Right ventricle myocardium superior (tissue), 1 donor: ENCODE data around the gene CHST3. TPM values are rescaled to one million over a fixed set of nuclear protein-coding genes. Genes with fewer than 3 reads are reported as not detected.

Experiments used
- ATAC-seq: fragments of 200-7000 bp; cut with Tn5 transposase; one replicate; pipeline ENCODE4 v1.9.1; 2020; ENCODE audit warnings: mild to moderate bottlenecking; ENCODE audit not compliant: poor library complexity
- DNase-seq: peaks from one replicate; pipeline ENCODE4 v3.0.0-alpha.2; 2020
- intact Hi-C: fragments of 100-400 bp; cut with DNase I; formaldehyde crosslinking; loops from one replicate; pipeline ENCODE4 v1.11.2; 2022
- total RNA-seq: library from RNA; stranded (reverse); fragmentation: NEBNext Ultra II Directional; extraction: Animal tissue kit (Norgen Biotek cat#: 25700); gene quantifications from one replicate; pipeline ENCODE4 v1.2.1, GENCODE V29; 2021
- donor health status: DM: no; HTN: yes; CAD: no; lungs with severe emphysema.

Gene CHST3
- total RNA-seq, 1 donor from 2014 or later, result 15.4 TPM

DNA sequence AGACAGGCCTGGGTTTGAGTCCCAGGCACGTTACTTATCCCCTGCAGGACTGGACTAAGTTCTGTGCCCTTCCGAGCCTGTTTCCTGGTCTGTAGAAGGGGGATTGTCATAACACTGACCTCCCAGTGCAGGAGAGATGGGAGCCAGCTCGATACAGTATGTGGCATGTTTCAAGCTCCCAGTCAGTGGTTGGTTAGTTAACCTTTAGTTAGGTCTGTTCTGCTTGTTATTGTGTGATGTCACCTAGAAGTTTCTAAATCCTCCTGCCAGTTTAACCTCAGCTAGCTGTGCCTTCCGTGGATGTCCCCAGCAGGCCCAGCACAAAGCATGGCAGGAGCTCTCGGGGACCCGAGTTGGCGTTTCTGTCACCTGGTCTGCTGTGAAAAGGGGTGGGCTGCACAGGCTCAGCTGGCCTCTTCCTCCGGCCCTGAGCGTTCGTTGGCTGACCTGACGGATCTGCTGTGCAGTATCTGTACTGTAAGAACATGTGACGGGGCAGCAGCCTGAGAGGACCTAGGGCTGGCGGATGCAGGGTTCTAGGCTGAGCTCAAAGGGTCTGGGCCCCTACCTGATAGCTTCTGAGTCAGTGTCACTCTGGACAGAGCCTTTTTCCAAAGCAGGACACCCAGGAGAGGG lies 71.2 kb downstream of the CHST3 start:
- DNase-seq (no peak), ATAC-seq (peak; percentile 40)
- intact Hi-C loops, result no loop called here

DNA sequence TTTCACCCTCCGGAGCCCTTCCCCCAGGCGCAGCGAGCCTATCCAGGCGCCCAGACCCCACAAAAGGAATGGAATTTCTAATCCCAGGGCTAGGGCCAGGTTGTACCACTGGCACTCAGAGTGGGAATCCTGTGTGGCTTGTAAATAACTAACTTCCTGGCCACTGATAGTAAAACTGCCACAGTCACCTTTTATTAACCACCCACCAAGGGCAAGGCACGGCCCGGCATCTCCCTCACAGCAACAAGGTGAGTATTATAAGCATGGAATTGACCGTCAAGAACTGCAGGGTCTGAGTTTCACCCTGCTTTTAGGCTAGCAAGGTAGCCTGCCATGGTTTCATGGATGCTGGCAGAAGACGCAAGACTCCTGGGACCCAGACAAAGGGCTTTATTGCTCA lies 73.1 kb downstream of the CHST3 start:
- ATAC-seq, result no peak
- no peak for DNase-seq
- intact Hi-C loops, result no loop called here

DNA sequence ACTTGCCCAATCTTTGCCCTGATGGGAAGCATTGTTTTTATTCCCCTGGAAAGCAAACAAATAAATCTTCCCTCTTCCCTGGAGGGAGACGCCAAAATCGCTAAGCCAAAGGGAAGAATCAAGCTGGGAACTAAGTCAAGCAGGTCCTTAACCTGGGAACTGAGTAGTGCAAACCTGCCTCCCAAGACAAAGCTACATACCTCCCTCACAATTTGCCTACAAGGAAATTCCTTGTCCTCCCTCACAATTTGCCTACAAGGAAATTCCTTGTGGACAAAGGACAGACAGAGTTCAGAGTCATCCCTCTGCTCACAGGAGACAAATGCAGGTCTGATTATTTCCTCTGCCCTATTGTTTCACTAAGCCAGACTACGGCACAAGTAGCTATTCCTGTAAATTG lies 73.6 kb downstream of the CHST3 start:
- ATAC-seq, result no peak
- DNase-seq, result no peak
- intact Hi-C loops, result no loop called here

DNA sequence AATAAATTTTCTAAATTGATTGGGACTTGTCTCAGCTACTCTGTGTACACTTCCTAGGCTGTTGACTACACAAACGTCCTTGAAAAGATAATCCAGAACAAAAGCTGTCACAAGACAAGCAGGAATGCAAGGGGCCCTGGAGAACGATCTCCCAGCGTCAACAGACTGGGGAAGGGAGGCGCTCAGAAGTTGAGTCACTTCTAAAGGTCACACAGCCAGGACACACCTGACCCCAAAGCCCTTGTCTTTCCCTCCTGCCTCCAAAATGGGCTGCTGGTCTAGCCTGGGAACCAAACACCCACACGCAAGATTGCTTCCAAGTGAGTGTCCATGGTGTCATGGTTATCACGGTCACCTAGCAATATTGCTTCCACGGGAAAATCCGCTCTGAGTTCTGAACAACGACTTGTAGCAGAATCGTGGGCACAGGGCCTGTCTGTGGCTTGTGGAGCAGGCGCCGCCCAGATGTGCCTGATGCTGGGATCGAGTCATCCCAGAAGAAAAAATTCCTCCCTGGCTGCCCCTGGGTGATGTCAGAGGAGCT lies 74.3 kb downstream of the CHST3 start:
- ATAC-seq (peak; percentile 37), DNase-seq (no peak)
- intact Hi-C loops, result no loop called here

DNA sequence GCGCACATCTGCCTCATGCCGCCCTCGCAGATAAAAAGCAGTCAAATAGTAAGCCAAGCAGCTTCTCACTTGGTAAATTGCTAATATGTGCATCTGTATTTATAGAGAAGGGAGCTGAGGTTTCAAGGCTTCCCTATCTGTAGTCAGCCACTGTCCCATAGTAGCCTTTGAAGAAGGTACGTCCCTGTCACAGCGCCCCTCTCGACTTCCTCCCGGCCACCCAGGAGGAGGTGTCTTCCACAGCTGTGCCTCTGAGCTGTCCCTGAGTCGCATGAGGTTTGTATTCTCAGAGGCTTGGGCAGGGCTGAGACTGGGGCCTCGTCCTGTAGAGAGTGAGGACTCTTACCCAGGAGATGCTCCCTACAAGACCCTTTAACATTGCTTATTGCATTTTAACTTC lies 75.2 kb downstream of the CHST3 start:
- no peak for DNase-seq
- intact Hi-C loops, result no loop called here

DNA sequence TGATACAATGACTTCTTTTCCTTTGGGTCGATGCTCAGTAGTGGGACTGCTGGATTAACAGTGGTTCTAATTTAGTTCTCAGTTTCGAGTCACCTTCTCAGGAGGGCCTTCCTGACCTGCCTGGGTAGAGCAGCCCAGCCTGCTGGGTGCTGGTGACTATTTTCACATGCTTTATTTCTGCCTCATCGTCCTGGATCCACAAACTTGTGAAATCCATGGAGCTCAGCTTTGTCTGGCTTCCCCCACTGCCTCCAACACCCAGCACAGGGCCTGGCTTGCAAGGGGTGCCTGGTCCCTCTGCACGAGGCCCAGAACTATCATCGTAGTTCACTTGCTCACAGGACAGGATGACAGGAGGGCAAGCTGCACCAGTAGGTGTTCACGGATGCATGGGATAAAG lies 77.3 kb downstream of the CHST3 start:
- DNase-seq (no peak), ATAC-seq (no peak)
- intact Hi-C loops, result loop anchor here (5.0 to 10.0 kb wide), 2 partner anchors 144 to 293 kb away; no protein-coding TSS in a partner anchor

More for the DNA sequence above, 75.2 kb downstream of the CHST3 start:
- no peak for ATAC-seq

DNA sequence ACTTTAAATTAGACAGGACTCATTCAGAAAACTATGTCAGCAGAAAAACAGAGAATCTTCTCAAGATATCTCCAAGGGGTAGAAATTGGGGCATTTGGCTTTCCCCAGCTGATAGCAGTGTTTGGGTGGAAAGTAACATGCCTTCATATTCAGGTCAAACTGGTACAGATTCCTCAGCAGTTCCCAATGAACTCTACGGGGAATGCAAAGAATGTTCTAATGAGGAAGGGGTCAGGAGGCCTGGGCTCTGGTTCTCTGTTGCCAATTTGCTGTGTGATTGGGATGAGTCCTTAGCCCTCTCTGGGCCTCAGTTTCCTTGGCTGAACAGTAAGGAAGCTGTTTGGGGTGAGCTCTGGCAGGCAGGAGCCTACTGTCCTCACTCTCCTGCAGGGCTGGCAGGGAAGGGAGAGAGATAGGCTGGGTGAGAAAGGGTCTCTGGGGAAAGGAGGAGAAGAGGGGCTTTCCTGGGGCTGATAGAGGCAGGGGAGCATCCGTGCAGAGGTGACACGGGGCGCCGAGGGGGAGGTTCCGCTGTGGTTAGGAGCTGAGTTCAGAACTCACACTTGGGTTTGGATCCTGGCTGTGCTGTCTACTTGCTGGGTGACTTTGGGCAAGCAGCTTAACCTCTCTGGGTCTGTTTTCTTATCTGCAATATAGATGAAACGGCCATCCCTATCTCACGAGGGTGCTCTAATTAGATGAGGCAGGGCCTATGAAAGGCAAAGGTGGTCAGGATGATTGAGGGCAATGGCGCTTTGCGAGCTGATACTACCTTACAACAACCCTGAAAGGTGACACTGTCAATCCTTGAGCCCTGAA lies 79.0 kb downstream of the CHST3 start:
- no peak for ATAC-seq
- intact Hi-C loops, result loop anchor here (5.0 to 10.0 kb wide), 2 partner anchors 146 to 292 kb away; no protein-coding TSS in a partner anchor
- no peak for DNase-seq

DNA sequence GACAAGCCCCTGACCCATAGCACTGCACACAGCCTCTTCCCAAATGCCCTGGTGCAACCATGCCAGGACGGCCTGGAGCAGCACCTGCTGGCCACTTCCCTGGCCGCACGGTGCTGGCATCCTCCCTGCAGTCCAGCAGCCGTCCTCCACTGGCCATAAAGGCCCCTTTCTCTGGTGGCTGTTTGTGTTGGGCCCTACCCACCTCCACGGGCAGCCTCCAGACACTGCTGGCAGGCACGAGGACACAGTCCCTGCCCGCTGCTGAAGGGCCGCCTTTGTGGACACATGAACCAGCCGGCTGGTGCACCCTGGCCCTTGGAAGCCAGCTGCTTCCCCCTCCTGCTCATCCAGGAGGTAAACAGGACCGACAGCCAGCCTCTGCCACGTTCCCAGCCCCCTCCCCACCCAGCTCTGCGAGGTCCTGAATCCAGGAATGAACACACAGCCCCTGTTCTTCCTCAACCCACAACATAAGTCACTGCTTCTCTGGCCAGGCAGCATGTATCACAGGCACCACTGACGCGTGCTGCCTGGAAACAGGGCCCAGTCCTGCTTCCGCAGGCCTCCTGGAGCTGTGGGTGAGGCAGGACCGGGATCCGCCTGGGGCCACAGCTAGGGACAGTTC lies 80.3 kb downstream of the CHST3 start:
- ATAC-seq (peak; percentile 84), DNase-seq (no peak)
- intact Hi-C loops, result loop anchor here (5.0 to 10.0 kb wide), 2 partner anchors 147 to 290 kb away; no protein-coding TSS in a partner anchor

DNA sequence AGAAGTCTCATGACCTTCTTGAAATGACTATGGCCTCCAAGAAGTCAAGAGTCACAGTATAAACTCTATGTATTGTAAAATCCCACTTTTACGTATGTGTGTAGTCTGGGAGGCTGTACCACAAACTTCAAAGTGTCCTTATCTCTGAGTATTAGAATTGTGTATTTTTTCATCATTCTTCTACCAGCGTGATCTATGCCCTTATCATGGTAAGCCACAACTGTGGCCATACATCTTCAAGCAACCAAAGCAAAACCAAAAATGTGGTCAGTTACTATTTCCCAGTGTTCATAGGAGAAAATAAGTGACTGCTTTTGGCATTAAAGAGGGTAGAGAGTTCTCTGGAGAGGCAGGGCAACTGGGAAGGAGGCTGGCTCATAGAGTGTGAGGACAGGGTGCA lies 81.4 kb downstream of the CHST3 start:
- ATAC-seq (no peak), DNase-seq (no peak)
- intact Hi-C loops, result loop anchor here (10.0 kb wide), 1 partner anchor 289 kb away; no protein-coding TSS in a partner anchor

DNA sequence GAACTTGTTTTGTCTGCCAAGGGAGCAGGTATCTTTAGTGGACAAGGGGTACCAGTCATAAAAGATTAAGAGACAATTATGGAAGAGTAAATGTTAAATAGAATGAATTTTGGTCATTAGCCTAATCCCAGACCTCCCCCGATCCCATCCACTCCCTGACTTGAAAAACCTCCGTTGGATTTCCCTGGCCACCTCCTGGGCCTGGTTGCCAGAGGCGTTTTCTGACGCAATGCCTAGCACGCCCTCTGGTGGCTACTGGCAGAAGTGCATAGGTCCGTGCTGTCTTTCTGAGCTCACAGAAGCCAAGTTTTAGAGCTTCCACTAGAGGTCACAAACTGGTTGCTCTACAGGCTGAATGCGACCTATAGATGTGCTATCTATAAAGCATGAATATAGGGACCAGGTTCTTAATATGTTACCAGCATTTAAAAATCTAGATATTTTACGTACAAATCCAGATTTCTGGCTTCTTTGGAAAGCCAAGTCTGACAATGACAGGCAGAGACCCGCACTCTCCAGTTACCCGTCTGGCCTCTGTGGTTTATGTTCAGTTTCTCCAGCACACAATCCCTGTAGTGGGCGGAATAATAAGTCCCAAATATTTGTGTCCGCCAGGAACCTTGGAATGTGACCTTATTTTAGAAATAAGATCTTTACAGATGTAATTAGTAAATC lies 84.4 kb downstream of the CHST3 start:
- peak; percentile 93 for DNase-seq
- intact Hi-C loops, result loop anchor here (1.0 to 10.0 kb wide), 2 partner anchors 90 to 286 kb away; no protein-coding TSS in a partner anchor
- peak; percentile 87 for ATAC-seq

DNA sequence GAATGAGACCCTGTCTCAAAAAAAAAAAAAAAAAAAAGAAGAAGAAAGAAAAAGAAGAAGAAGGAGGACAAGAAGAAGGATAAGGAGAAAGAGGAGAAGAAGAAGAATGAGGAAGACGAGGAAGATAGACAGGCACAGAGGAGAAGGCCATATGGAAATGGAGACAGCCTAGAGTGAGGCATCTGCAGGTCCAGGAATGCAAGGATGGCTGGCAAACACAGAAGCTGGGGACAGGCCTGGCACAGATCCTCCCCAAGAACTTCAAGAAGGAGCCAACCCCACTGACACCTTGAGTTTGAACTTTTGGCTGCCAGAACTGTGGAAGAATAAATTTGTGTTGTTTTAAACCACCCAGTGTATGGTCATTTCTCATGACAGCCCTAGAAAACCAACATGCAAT lies 85.3 kb downstream of the CHST3 start:
- DNase-seq, result no peak
- intact Hi-C loops, result loop anchor here (10.0 kb wide), 1 partner anchor 285 kb away; no protein-coding TSS in a partner anchor
- no peak for ATAC-seq

DNA sequence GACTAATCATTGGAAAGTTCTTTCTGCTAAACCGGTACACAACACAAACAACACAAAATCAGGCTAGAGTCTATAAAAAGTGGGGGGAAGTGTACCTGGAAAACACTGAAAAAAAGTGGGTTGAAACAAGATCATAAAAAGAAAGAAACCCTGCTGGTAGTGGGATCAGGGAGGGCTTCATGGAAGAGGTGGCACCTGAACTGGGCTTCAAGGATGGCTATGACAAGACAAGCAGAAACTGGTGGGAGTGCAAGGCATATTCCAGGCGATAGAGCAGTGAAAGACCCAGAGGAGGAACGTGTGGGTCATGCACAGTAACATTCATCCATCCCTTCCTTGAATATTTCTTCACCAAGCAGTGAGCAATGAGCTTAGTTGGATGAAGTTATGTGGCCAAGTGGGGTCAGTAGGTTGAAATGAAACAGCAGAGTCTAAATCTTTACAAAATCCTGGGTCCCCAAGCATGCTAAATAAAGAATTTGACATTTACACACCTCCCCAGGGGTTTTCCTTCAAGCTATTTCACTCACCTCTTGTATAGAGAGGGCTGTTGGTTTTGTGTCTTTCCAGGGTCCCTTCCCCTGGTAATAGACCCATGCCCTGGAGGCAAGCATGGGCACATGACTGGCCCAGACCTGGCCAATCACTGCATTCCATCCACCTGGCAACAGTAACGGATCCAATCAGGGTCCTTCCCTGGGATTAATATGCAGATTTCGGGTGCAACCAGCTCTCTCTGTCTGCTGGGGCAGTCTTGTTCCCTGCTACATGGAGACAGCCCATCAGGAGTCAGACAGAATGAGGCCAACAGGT lies 86.0 kb downstream of the CHST3 start:
- ATAC-seq, result no peak
- intact Hi-C loops, result loop anchor here (5.0 to 10.0 kb wide), 3 partner anchors 55 to 285 kb away; partner anchors contain the start of genes ANAPC16 and ASCC1
- no peak for DNase-seq

DNA sequence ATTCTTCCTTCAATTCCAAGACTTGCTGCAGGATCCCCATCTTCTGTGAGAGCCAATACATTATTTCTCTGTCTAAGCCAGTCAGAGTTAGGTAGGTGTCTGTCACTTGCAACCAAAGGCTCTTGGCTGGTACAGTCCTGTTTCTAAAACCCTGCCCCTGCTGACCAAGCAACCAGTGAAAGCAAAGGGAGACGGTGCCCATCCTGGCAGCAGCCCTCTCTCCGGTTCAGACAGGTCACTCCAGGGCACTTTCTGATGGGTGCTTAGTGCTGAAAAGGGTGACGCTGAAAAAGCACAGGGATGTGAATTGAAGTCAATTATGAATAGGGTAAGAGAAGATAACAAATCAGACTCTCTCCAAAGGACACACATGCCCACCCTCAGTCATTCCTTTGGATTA lies 86.7 kb downstream of the CHST3 start:
- ATAC-seq (peak; percentile 40), DNase-seq (no peak)

DNA sequence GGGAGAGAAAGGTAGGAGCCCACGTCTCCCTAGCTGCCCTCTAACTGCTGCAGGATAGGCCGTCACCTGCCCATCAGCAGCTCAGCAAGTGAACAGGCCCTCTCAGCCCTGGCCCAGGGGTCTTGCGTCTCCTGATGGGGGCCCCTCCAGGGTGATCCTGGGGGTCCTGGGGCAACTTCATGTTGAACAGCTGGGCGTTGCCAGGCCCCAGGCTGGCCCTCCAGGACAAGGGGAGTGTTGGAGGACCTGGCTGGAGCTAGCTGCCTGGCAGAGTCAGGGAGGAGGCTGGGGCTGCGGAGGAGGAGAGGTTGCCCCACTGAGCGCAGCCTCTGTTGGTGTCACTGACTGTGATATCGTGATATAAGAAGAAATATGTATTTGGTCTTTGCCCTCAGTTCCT lies 89.5 kb downstream of the CHST3 start:
- intact Hi-C loops, result loop anchor here (5.0 to 10.0 kb wide), 2 partner anchors 51 to 164 kb away; partner anchors contain the start of genes ANAPC16 and ASCC1
- ATAC-seq, result no peak
- DNase-seq, result no peak

More for the DNA sequence above, 86.7 kb downstream of the CHST3 start:
- intact Hi-C loops, result loop anchor here (5.0 to 10.0 kb wide), 2 partner anchors 54 to 166 kb away; partner anchors contain the start of genes ANAPC16 and ASCC1

DNA sequence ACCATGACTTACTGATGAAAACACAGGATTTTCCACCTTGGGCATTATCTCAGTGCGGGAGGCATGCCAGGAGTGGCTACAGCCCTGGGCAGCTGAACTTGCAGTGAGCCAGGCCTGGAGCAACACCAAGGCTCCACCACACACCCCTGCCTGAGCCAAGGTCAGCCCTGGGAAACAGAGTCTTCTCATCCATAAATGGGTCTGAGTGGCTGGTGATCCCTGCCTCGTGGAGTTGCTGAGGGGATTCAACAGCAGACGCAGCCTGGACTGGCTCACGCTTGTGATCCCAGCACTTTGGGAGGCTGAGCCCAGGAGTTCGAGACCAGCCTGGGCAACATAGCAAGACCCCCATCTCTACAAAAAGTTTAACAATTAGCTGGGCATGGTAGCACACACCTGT lies 91.9 kb downstream of the CHST3 start:
- ATAC-seq (peak; percentile 63), DNase-seq (peak; percentile 66)
- intact Hi-C loops, result loop anchor here (10.0 kb wide), 1 partner anchor 49 kb away; no protein-coding TSS in a partner anchor

DNA sequence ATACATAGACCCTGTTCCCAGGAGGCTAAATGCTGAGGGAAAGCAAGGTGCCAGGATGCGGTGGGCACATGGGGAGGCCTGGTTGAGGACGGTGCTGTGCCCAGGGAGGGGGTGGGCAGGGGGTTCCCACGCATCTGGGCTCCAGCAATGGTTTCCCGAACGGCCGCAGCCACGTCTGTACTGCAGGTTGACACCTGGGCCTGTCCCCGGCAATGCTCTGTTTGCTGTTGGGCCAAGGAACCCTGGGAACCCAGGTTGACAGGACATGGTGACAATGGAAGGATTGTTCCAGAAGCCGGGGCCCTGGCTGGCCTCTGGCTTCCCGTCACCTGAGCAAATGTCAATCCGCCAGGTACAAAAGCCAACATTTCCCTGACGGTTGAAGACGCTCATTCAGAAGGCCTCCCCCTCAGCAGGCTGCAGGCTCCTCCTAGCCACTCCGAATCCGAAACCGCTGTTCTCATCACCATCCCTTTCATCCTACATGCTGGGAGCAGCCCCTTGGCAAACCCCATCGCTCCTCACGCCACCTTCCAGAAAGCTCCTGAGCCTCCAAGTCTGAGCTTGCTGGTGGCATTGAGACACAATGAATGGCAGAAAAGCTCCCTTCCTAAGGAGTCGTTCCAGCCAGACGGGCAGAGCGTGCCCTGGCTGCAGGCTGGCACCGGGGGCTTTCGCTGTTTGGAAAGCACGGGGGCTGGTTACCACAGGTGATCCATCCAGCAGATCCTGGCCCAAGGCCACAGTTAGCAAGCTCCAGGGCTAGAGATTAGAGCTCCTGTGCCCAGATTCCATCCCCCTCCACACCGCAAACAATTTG lies 92.9 kb downstream of the CHST3 start:
- intact Hi-C loops, result loop anchor here (10.0 kb wide), 1 partner anchor 48 kb away; no protein-coding TSS in a partner anchor
- ATAC-seq (peak; percentile 22), DNase-seq (no peak)
